SW480 (cell line): ENCODE results near the gene SLC38A10.

Source experiments
- DNase-seq: peaks from one replicate; pipeline ENCODE4 v3.0.0-alpha.2; 2016; ENCODE audit warnings: low spot score

The SLC38A10 gene

GRCh38 chr17:81276781-81277180 is 18.3 kb downstream of the SLC38A10 start:
- DNase-seq, result no peak

DNA sequence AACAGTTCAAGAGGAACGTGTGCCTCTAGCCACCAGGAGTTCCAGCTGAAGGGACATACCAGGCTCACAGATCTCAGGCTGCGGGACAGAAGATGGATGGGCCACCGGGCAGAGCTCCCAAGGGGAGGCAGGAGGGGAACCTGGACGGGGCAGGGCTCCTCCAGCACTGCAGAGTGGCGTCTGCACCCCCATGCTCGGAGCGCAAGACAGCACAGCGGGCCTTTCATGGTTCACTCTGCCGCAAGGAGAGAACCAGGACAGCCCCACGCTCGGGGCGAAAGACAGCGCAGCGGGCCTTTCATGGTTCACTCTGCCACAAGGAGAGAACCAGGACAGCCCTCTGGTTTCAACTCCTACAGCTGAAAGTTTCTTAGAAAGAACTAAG is 20.6 kb downstream of the SLC38A10 start:
- DNase-seq, result no peak

GRCh38 chr17:81273698-81274470 is 21.2 kb downstream of the SLC38A10 start:
- DNase-seq, result no peak

- no peak for DNase-seq
These were observed 22.5 kb downstream of the SLC38A10 start for GRCh38 chr17:81272616-81273015.

- DNase-seq, result no peak
These were observed 23.9 kb downstream of the SLC38A10 start for GRCh38 chr17:81271226-81271625.

GRCh38 chr17:81270279-81270678 is 24.8 kb downstream of the SLC38A10 start:
- DNase-seq, result no peak

DNA sequence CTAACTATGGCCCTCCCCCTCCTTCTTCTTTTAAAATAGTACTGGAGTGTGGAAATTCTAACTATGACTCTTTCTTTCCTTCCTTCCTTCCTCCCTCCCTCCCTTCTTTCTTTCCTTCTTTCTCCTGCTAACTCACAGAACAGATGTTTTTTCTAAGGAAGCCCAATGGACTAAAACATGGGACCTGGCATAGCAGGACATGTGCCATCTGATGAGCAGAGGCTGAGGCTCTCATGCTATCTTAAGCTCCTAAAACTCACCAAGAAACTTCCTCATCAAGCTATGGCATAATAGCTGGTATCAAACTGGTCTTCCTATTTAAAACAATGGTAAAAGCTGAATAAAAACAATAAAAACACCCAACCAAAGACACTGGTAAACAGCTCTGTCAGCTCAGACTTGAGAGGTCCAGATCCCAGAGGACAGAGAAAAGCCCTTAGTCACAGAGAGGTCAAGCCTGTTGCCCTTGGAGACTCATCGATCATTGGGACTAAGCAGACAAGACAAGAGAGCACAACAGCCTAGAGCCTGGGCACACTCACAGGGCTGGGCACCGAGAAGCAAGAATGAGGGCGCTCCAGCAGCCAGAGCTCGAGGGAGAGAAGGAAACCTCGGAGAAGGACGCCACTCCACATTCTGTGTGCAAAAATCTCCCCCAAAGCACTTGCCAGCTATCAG is 27.6 kb downstream of the SLC38A10 start:
- DNase-seq, result no peak

DNA sequence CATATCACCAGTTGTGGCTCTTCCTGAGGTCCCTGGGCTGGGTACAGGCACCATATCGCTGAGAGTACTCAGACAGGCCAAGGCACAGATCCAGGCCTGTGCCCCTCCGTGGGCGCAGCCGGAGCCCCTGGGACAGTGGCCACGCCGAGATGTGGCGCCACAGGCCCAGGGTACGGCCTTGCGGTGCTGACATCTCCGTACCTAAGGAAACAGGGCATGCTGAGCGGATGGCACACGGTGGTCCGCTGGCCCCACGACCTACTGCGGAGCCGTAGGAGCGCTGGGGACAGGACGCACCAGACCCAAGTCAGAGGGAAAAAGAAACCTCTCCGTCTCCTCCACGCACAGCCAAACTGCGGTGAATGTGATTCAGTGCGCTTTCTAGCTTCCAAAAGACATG is 29.5 kb downstream of the SLC38A10 start:
- DNase-seq, result no peak

DNA sequence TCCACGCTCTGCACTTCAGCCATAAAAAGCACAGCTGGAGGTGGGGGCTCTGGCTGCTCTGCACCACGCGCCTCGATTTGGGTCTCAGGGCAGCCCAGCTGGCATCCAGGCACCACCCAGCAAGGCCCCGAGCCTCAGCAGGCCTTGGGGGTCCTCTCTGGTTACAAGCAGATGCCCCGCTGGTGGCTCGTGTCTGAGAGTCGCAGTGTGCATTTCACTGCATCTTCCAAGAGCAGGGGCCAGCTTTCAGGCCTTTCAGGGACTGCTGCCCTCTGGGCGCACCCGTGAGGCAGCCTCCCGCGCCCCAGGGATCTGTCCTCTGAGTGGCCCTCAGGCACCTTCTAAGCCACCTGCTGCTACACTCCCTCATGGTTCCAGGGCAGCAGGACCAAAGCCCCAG is 30.5 kb downstream of the SLC38A10 start:
- no peak for DNase-seq

- DNase-seq, result no peak
These were observed 31.5 kb downstream of the SLC38A10 start for GRCh38 chr17:81263371-81264181.

- DNase-seq, result no peak
These were observed 33.3 kb downstream of the SLC38A10 start for GRCh38 chr17:81261582-81262336.

DNA sequence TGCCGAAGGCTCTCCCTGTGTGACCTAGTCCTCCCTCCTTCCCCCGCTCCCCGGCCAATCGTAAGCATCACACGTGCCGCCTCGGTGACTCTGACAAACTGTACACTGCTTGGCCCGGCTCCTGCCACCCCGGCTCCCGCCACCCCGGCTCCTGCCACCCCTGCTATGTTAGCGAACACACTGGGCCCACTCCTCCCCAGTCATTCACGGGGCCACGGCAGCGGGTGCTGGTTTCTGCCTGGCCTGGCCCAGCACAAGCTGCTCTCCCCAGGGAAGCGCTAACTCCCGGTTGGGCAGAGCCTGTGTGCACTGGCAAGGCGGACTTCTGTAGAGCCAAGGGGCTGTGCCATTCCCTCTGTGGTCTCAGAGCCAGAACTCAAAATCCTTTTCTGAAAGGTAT is 34.0 kb downstream of the SLC38A10 start:
- DNase-seq, result no peak

GRCh38 chr17:81260641-81261040 is 34.5 kb downstream of the SLC38A10 start:
- no peak for DNase-seq

- DNase-seq, result no peak
These were observed 34.9 kb downstream of the SLC38A10 start for GRCh38 chr17:81260171-81260570.

GRCh38 chr17:81259058-81259605 is 36.0 kb downstream of the SLC38A10 start:
- DNase-seq, result no peak

GRCh38 chr17:81258292-81258691 is 36.8 kb downstream of the SLC38A10 start:
- no peak for DNase-seq

DNA sequence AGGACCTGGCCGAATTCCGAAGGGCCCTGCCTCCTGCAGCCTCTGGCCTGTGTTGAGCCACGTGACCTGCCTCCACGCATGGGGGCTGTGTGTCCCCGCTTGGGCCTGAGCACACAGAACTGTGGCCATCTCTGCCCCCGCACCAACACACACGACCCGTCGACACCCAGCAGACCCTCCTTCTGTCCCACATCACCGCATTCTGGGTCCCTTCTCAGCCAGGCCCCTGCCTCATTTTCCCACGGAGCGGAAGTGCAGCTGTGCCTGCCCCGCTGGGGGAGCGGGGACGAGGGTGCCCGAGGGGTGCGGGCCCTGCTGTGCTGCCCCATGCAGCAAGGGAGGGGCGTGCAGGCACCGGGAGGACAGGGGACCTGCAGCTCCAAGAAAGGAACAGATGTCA is 37.6 kb downstream of the SLC38A10 start:
- no peak for DNase-seq

GRCh38 chr17:81256616-81257015 is 38.5 kb downstream of the SLC38A10 start:
- DNase-seq, result no peak

DNA sequence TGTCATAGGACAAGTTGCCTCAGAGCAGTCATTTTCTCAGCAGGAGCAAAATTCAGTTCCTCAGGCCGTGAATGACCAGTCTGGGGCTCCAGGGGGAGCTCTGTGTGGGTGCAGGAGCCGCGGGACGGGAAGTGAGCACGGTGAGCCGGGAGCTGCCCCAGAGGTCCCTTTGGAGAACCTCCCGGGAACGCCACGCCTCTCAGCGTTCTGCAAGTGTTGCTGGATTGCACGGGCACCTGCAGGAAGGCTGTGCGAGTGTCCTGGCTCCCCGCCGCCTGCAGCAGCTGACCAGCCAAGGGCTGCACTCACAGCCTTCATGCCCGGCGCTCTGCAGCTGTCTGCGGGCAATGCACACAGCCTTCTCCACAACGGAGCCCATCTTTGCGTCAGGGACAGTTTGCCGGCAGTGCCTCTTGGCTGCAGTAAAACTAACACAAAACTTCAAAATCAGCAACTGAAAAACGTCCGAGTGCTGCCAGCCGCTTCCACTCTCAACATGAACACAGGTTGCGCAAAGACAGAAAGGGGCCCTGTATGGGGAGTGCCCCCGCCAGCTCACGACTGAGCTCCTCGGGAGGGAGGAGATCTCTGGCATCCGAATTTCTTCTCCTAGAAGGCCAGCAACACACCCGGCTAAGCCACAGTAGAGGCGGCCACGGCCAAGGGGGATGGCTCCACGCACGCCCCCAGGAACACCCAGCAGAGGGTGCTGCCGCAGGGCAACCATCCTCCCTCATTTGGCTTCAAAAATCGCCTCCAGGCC is 40.0 kb downstream of the SLC38A10 start:
- DNase-seq, result peak; percentile 58

GRCh38 chr17:81253358-81254131 is 41.6 kb downstream of the SLC38A10 start:
- no peak for DNase-seq
